Measurements from ENCODE around the gene TNFRSF12A. TPM values are rescaled to one million over a fixed set of nuclear protein-coding genes. Genes with fewer than 3 reads are reported as not detected.

Gene TNFRSF12A
- total and polyA plus RNA-seq, 10 of the 15 experiments (the other 5 are each of a cell fraction or from before 2014, with no cell fraction given): 0.35 to 1.7 (median 1.2) TPM; not detected in 2

DNA sequence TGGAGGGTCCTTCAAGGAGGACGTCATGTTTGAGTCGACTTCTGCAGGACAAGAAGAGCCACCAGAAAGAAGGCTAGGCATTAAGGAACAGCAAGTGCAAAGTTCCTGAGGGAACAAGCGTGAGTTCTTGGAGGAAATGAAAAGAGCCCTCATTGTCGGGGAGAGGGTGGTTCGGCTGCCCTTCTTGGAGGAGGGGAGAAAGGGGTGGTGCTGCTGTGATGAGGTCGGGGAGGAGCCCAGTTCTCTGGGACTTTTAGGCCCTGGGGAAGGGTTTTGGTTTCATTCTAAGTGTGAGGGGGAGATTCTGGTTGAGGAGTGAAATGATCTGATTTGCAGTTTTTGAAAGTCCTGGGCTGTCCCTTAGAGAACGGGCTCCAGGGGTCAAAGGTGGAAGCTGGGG, 12.5 kb downstream of the TNFRSF12A start:
- Histone ChIP-seq H3K9ac (ENCODE audit: control insufficient read depth, insufficient read depth, low read length) (no peak overlapping the region), H4K20me1 (ENCODE audit: control insufficient read depth, insufficient read depth) (0 out of 2 replicates have a peak, but pooled peaks cover 3% of the 10 kb centered on the region), H3K27me3 (replicated peaks in 1 of 2; ENCODE audit: control insufficient read depth in 2 of 2, insufficient read depth in 2 of 2, low read length in 1 of 2) (peaks cover 16 to 20% of the 10 kb centered on the region in 2 experiments), H3K4me1 (ENCODE audit: control insufficient read depth, insufficient read depth, low read length) (peaks cover 6% of the 10 kb centered on the region), H3K9me3 (replicated peaks; ENCODE audit: control insufficient read depth, insufficient read depth, low read length) (no peaks in the 10 kb centered on the region), H3K4me2 (ENCODE audit: control insufficient read depth, insufficient read depth) (no peak overlapping the region), H3K79me2 (ENCODE audit: control insufficient read depth, insufficient read depth, low read length) (no peaks in the 10 kb centered on the region), H3K4me3 (no peak overlapping the region), H3K27ac (ENCODE audit: control insufficient read depth, insufficient read depth) (no peak overlapping the region), H3K36me3 (ENCODE audit: control insufficient read depth in 2 of 2, insufficient read depth in 2 of 2, low read length in 1 of 2) (no peaks in the 10 kb centered on the region), H2AFZ (ENCODE audit: control insufficient read depth, low read depth, low read length) (no peak overlapping the region)
- in situ Hi-C loops (cut with MboI) (no loop called here), intact Hi-C loops (cut with micrococcal nuclease; ENCODE audit: unreplicated experiment) (no loop called here)
- WGBS (ENCODE audit: insufficient coverage, insufficient replicate concordance, low lambda C conversion rate, missing lambda C conversion rate): 0% methylated on average over 7 of the region's 7 CpGs
- SMC1A ChIA-PET (ENCODE audit: uncharacterized antibody, unreplicated experiment): interaction anchor here (1.7 to 3.5 kb wide), 3 partner anchors 23 to 102 kb away, joined by 4 to 36 read pairs (median 5); partner anchors contain the start of gene ZNF213
- CTCF ChIA-PET: interaction anchor here (0.6 to 18.2 kb wide), 13 partner anchors 9 to 135 kb away, joined by 3 to 421 read pairs (median 17); partner anchors contain the start of genes HCFC1R1 and THOC6
- POLR2A ChIA-PET: interaction anchor here (1.0 to 1.5 kb wide), 2 partner anchors 19 to 69 kb away, joined by 3 to 6 read pairs; no protein-coding TSS in a partner anchor
- FAIRE-seq: no peak
- peak; percentile 19 for DNase-seq (ENCODE audit: low read depth, low spot score)
- BruUV-seq (replicated peaks): no TSS peak
- RAD21 ChIA-PET (ENCODE audit: unreplicated experiment): interaction anchor here (1.1 to 2.8 kb wide), 4 partner anchors 12 to 29 kb away, joined by 3 to 28 read pairs (median 4); partner anchors contain the start of gene TNFRSF12A
- peak; percentile 61 for ATAC-seq
- TF ChIP-seq ZSCAN29 (IDR thresholded peaks at IDR 0.05): no peak
- TF ChIP-seq EZH2 (IDR thresholded peaks at IDR 0.05; ENCODE audit: borderline replicate concordance, control insufficient read depth, low read depth, low read length): no peak
- no peak for TF ChIP-seq SUZ12 (IDR thresholded peaks at IDR 0.05; ENCODE audit: unreplicated experiment)
- no peak for TF ChIP-seq IKZF2 (IDR thresholded peaks at IDR 0.05)
- no peak for TF ChIP-seq SKIL (IDR thresholded peaks at IDR 0.05; ENCODE audit: low read depth, poor library complexity, severe bottlenecking)
- no peak for TF ChIP-seq ATF2 (IDR thresholded peaks at IDR 0.05; ENCODE audit: low read length)
- no peak for TF ChIP-seq SRF (IDR thresholded peaks at IDR 0.05; ENCODE audit: low read depth in 2 of 2, low read length in 2 of 2)
- no peak for TF ChIP-seq NFIC (IDR thresholded peaks at IDR 0.05; ENCODE audit: low read depth, low read length)
- no peak for TF ChIP-seq CUX1 (IDR thresholded peaks at IDR 0.05; ENCODE audit: insufficient replicate concordance, low read depth, low read length)
- TF ChIP-seq NR2C2 (IDR thresholded peaks at IDR 0.05; ENCODE audit: borderline replicate concordance, control insufficient read depth, insufficient read length, low read depth): no peak
- TF ChIP-seq IRF5 (IDR thresholded peaks at IDR 0.05; ENCODE audit: borderline replicate concordance): no peak
